ENCODE results near the gene FADS6. TPM values are rescaled to one million over a fixed set of nuclear protein-coding genes. Genes with fewer than 3 reads are reported as not detected.

The FADS6 gene
- total and polyA plus RNA-seq, 2 experiments from 2014 or later, result 0.42 to 0.73 TPM

- TF ChIP-seq ZNF462 (CRISPR knock-in tag; IDR thresholded peaks at IDR 0.05) (no peak), REST (IDR thresholded peaks at IDR 0.05; ENCODE audit: unreplicated experiment) (no peak), CTCF (conservative IDR thresholded peaks at IDR 0.05; ENCODE audit: low read depth in 2 of 2) (no peak), JUNB (IDR thresholded peaks at IDR 0.05; ENCODE audit: unreplicated experiment) (no peak), POLR2AphosphoS5 (IDR thresholded peaks at IDR 0.05; ENCODE audit: low read depth) (no peak)
These were observed 5.0 kb upstream of the FADS6 start (continued) for GRCh38 chr17:74898376-74898946.

Data from GM23338 (cell line).